K562 (cell line): ENCODE data around the gene UBR4. TPM values are rescaled to one million over a fixed set of nuclear protein-coding genes. Genes with fewer than 3 reads are reported as not detected.

Experiments
- ATAC-seq: fragments of 200-7000 bp; cut with Tn5 transposase; 3 replicates; pipeline ENCODE4 v1.9.1; 2020; ENCODE audit warnings: moderate library complexity
- BruUV-seq: library from RNA; stranded (reverse); fragments of 400-500 nt; replicated peaks from 2 replicates; lab custom pipeline; 2021; lab: Mats Ljungman, UMichigan
- CTCF ChIA-PET: fragments of 300-600 bp; formaldehyde crosslinking; extraction: SDS; loops from one replicate; lab custom pipeline; 2021; ENCODE audit warnings: low intra/inter-chr PET ratio; lab: Yijun Ruan, JAX
- POLR2A ChIA-PET: fragments of 300-600, 350-650 bp; sonication (Branson Sonifier 250); formaldehyde crosslinking; extraction: SDS; loops from one replicate; lab custom pipeline; 2021; ENCODE audit warnings: antibody characterized with exemption, inconsistent platforms; lab: Yijun Ruan, JAX
- DNase-seq, 4 experiments: peaks; one replicate each; pipeline versions ENCODE4 v3.0.0 to v3.0.0-alpha.2; 2011 to 2018; ENCODE audit warnings: low spot score in 3 of 4, mixed read lengths in 3 of 4; ENCODE audit errors: extremely low read depth in 1 of 4
- FAIRE-seq: peaks from 2 replicates; lab custom pipeline; 2011; peaks lifted over from hg19 to GRCh38; lab: Jason Lieb, UNC
- H2AFZ ChIP-seq: 2 replicates; pipeline ENCODE4 v1.6.0; 2011; ENCODE audit warnings: low read depth, low read length, control low read depth, inconsistent platforms
- H3K27ac ChIP-seq: fragments of 200-600 bp; 3 replicates; pipeline ENCODE4 v1.8.0; 2011; ENCODE audit warnings: low read depth, mild to moderate bottlenecking, control low read depth, inconsistent platforms, low read length, moderate library complexity, mixed read lengths; ENCODE audit errors: extremely low read depth
- H3K27me3 ChIP-seq, 2 experiments: fragments of 300-600 bp in 1 of 2; 2 replicates in 1 of 2; 3 replicates in 1 of 2; pipeline versions ENCODE4 v1.6.0 to v1.8.0; 2011; ENCODE audit warnings: inconsistent platforms in 2 of 2, low read length in 2 of 2, mild to moderate bottlenecking in 1 of 2, mixed read lengths in 1 of 2, moderate library complexity in 1 of 2; ENCODE audit not compliant: control insufficient read depth in 2 of 2, insufficient read depth in 2 of 2
- H3K36me3 ChIP-seq: fragments of 300-600 bp; 3 replicates; pipeline ENCODE4 v1.8.0; 2011; ENCODE audit warnings: mild to moderate bottlenecking, low read length, inconsistent platforms; ENCODE audit not compliant: control insufficient read depth, insufficient read depth
- H3K4me1 ChIP-seq, 2 experiments: fragments of 200-600 bp in 1 of 2; replicated peaks in 1 of 2; 2 replicates in 1 of 2; 3 replicates in 1 of 2; pipeline versions ENCODE4 v1.5.1 to v1.8.0; 2011; ENCODE audit warnings: inconsistent platforms in 2 of 2, low read length in 2 of 2, mild to moderate bottlenecking in 1 of 2, mixed read lengths in 1 of 2, moderate library complexity in 1 of 2; ENCODE audit not compliant: control insufficient read depth in 2 of 2, insufficient read depth in 2 of 2
- H3K4me2 ChIP-seq: 2 replicates; pipeline ENCODE4 v1.6.1; 2011; ENCODE audit warnings: low read length, control low read depth, inconsistent platforms, mixed read lengths; ENCODE audit not compliant: insufficient read depth
- H3K4me3 ChIP-seq: fragments of 200-600 bp; sonication (generic), shearing (Covaris generic); 2 replicates; pipeline ENCODE4 v1.5.1; 2016; ENCODE audit warnings: control low read depth, inconsistent platforms
- H3K79me2 ChIP-seq: fragments of 200-600 bp; 3 replicates; pipeline ENCODE4 v1.8.0; 2011; ENCODE audit warnings: low read length, inconsistent platforms; ENCODE audit not compliant: control insufficient read depth, insufficient read depth
- H3K9ac ChIP-seq, 2 experiments: 2 replicates each; pipeline versions ENCODE4 v1.6.0 to v1.6.1; 2011; ENCODE audit warnings: low read depth in 2 of 2, low read length in 2 of 2, control low read depth in 1 of 2, inconsistent platforms in 1 of 2, mild to moderate bottlenecking in 1 of 2, mixed read lengths in 1 of 2; ENCODE audit not compliant: insufficient read depth in 1 of 2
- H3K9me1 ChIP-seq: one replicate; pipeline ENCODE4 v1.6.0; 2011; ENCODE audit warnings: inconsistent platforms, mild to moderate bottlenecking, low read length, moderate library complexity; ENCODE audit not compliant: control insufficient read depth, insufficient read depth
- H3K9me3 ChIP-seq: replicated peaks from 2 replicates; pipeline ENCODE4 v1.5.1; 2011; ENCODE audit warnings: low read depth, low read length, inconsistent platforms; ENCODE audit not compliant: control insufficient read depth, insufficient read depth
- H4K20me1 ChIP-seq: replicated peaks from 2 replicates; pipeline ENCODE4 v1.6.1; 2011; ENCODE audit warnings: low read length, inconsistent platforms, mixed read lengths; ENCODE audit not compliant: control insufficient read depth, insufficient read depth
- CBFA2T3 ChIP-seq: fragments of 450-650 bp; IDR thresholded peaks from 2 replicates; pipeline ENCODE4 v1.6.1; 2017
- NFIC ChIP-seq: fragments of 450-650 bp; IDR thresholded peaks from 2 replicates; pipeline ENCODE4 v1.6.1; 2017; ENCODE audit warnings: mild to moderate bottlenecking, inconsistent platforms
- NFIX ChIP-seq: fragments of 250-450 bp; sonication (Bioruptor Pico); IDR thresholded peaks from 2 replicates; pipeline ENCODE4 v1.4.0; 2020; ENCODE audit warnings: low read depth, mild to moderate bottlenecking, moderate library complexity
- RFX1 ChIP-seq: fragments of 450-650 bp; IDR thresholded peaks from 2 replicates; pipeline ENCODE4 v1.6.1; 2016; ENCODE audit warnings: mild to moderate bottlenecking, moderate library complexity
- ZFP36 ChIP-seq: fragments of 150-350 bp; IDR thresholded peaks from 2 replicates; pipeline ENCODE4 v1.6.1; 2018; ENCODE audit warnings: low read length, low read depth; ENCODE audit not compliant: partially characterized antibody
- WGBS: fragments of 100-300 bp; shearing (Covaris generic); methylation state at CpG from one replicate; pipeline ENCODE4 v1.1.6; 2016; ENCODE audit warnings: low coverage, mixed read lengths; ENCODE audit not compliant: insufficient coverage; ENCODE audit errors: missing lambda C conversion rate; 5-methylcytosine and 5-hydroxymethylcytosine counted together
- in situ Hi-C: fragments of 300-500 bp; cut with MboI; formaldehyde crosslinking; loops from 4 replicates; pipeline ENCODE4 v1.15.0; 2018; ENCODE audit warnings: inconsistent platforms, mixed read lengths
- intact Hi-C: fragments of 100-400 bp; cut with micrococcal nuclease; formaldehyde crosslinking; loops from 2 replicates; pipeline ENCODE4 v1.14.2; 2022
- polyA plus RNA-seq, 8 experiments: library from polyadenylated mRNA; depleted of rRNA in 4 of 8; stranded (reverse) in 5 of 8; unstranded in 3 of 8; fragments of >200 nt; fragmentation: Nextera tagmentation in 2 of 8; fragmentation: Illumina TruSeq in 1 of 8; extraction: Ambion mirVana in 2 of 8; extraction: Trizol in 1 of 8; gene quantifications; 2 replicates each; pipeline versions ENCODE4 v1.2.1 to v1.2.3, GENCODE V29; 2011 to 2014; ENCODE audit warnings: inconsistent platforms in 1 of 8, missing spikeins in 1 of 8
- total RNA-seq, 7 experiments: library from RNA; depleted of rRNA in 6 of 7; stranded (reverse); fragments of >200 nt in 6 of 7; fragmentation: Illumina TruSeq in 2 of 7; extraction: Trizol in 2 of 7; gene quantifications; 2 replicates each; pipeline versions ENCODE4 v1.2.1 to v1.2.3, GENCODE V29; 2011 to 2021; ENCODE audit warnings: low replicate concordance in 1 of 7

UBR4 gene
- total and polyA plus RNA-seq, 9 of the 15 experiments (the other 6 are each of a cell fraction or from before 2014, with no cell fraction given), result 55.4 to 277 (median 123) TPM

GRCh38 chr1:19046972-19047731 is 162.9 kb downstream of the UBR4 start:
- no TSS peak for BruUV-seq
- H3K27me3 ChIP-seq, result peaks cover 73 to 88% of the 10 kb centered on the region in 2 experiments
- in situ Hi-C loops, result no loop called here
- ChIA-PET POLR2A (interaction anchor here (0.9 kb wide), 1 partner anchor 12 kb away, joined by 3 read pairs; no protein-coding TSS in a partner anchor), CTCF (no interaction called here)
- H3K27ac ChIP-seq, result no peak overlapping the region
- no peaks in the 10 kb centered on the region for H3K36me3 ChIP-seq
- peaks cover 4% of the 10 kb centered on the region for H4K20me1 ChIP-seq
- H2AFZ ChIP-seq, result no peak overlapping the region
- DNase-seq, result no peak
- H3K9me1 ChIP-seq, result no peaks in the 10 kb centered on the region
- WGBS, result 6% methylated on average over 10 of the region's 10 CpGs
- no peaks in the 10 kb centered on the region for H3K9me3 ChIP-seq
- no peak for ATAC-seq
- no peak overlapping the region for H3K4me2 ChIP-seq
- intact Hi-C loops, result no loop called here
- no peak for FAIRE-seq
- no peaks in the 10 kb centered on the region for H3K79me2 ChIP-seq
- TF ChIP-seq CBFA2T3 (peak; percentile 36), ZFP36 (peak; percentile 87), RFX1 (no peak), NFIX (peak; percentile 45; the same call in 1 of the 2 replicates), NFIC (peak; percentile 81)
- H3K4me3 ChIP-seq, result no peak overlapping the region
- H3K4me1 ChIP-seq, result no peaks in the 10 kb centered on the region; a peak in 1 of 5 replicates
- H3K9ac ChIP-seq, result no peak overlapping the region
